HG02970 (cell line): ENCODE results near the gene TRO.

ENCODE experiments used
- ATAC-seq: cut with Tn5 transposase; IDR thresholded peaks from one replicate; pipeline ENCODE4 v1.9.1; 2021; ENCODE audit warnings: mild to moderate bottlenecking, moderate library complexity, moderate number of reproducible peaks; ENCODE audit not compliant: unreplicated experiment, low FRiP score

The TRO gene

GRCh38 chrX:54961750-54962149 lies 41.1 kb downstream of the TRO start:
- no peak for ATAC-seq

GRCh38 chrX:54964766-54965497 lies 44.3 kb downstream of the TRO start:
- ATAC-seq, result no peak

- no peak for ATAC-seq
Measured at GRCh38 chrX:54977387-54977786, 56.8 kb downstream of the TRO start.

- ATAC-seq, result no peak
Measured at GRCh38 chrX:54978448-54978847, 57.8 kb downstream of the TRO start.

- no peak for ATAC-seq
Measured at GRCh38 chrX:54979432-54979831, 58.8 kb downstream of the TRO start.

GRCh38 chrX:54980334-54980733 lies 59.7 kb downstream of the TRO start:
- no peak for ATAC-seq
